Breast epithelium (tissue), 4 donors: ENCODE measurements around the gene OR5D16. TPM values are rescaled to one million over a fixed set of nuclear protein-coding genes. Genes with fewer than 3 reads are reported as not detected.
"Not testable (repeated sequence)": the region's sequence is repeated elsewhere in the genome, so short reads cannot be mapped to it uniquely, and the experiment has no call there.

Source experiments
- DNase-seq, 2 donors: peaks; one replicate each; pipeline ENCODE4 v3.0.0-alpha.2; 2019; ENCODE audit warnings: low spot score in 2 of 2
- H3K27ac ChIP-seq, 2 donors: fragments of 200-600 bp; sonication (generic) in 1 of 2; one replicate each; pipeline ENCODE4 v1.5.1; 2016 to 2019; ENCODE audit warnings: mild to moderate bottlenecking in 1 of 2
- H3K27me3 ChIP-seq, 2 donors: fragments of 200-600 bp; sonication (generic) in 1 of 2; one replicate each; pipeline versions ENCODE4 v1.5.1 to v1.6.0; 2017 to 2019; ENCODE audit warnings: control low read depth in 1 of 2, mild to moderate bottlenecking in 1 of 2
- H3K36me3 ChIP-seq: fragments of 200-600 bp; one replicate; pipeline ENCODE4 v1.5.1; 2019
- H3K4me1 ChIP-seq, 2 donors: fragments of 200-600 bp; sonication (generic); one replicate each; pipeline ENCODE4 v1.5.1; 2016 to 2019; ENCODE audit warnings: control low read depth in 1 of 2
- H3K4me3 ChIP-seq, 3 donors: fragments of 200-600 bp; sonication (generic); 1 replicate in 2 of 3; 2 replicates in 1 of 3; pipeline ENCODE4 v1.5.1; 2016 to 2019; ENCODE audit warnings: mild to moderate bottlenecking in 3 of 3, moderate library complexity in 2 of 3
- H3K9me3 ChIP-seq, 2 donors: fragments of 200-600 bp; sonication (generic) in 1 of 2; one replicate each; pipeline ENCODE4 v1.5.1; 2016 to 2019; ENCODE audit warnings: control low read depth in 1 of 2
- CTCF ChIP-seq, 3 donors: fragments of 450-650 bp; IDR thresholded peaks; one replicate each; pipeline ENCODE4 v1.5.1; 2016 to 2017; ENCODE audit warnings: antibody characterized with exemption in 3 of 3, mild to moderate bottlenecking in 3 of 3, moderate library complexity in 3 of 3
- POLR2A ChIP-seq: fragments of 450-650 bp; IDR thresholded peaks from one replicate; pipeline ENCODE4 v1.6.1; 2016; ENCODE audit warnings: antibody characterized with exemption, mild to moderate bottlenecking, moderate library complexity
- POLR2AphosphoS5 ChIP-seq, 3 donors: sonication (generic); formaldehyde crosslinking; IDR thresholded peaks; one replicate each; pipeline ENCODE4 v1.6.1; 2017; ENCODE audit warnings: antibody characterized with exemption in 3 of 3
- intact Hi-C: fragments of 100-400 bp; cut with DNase I; formaldehyde crosslinking; loops from one replicate; pipeline ENCODE4 v1.15.1; 2023; ENCODE audit warnings: low total_unique reads
- total RNA-seq, 3 donors: library from RNA; depleted of rRNA; stranded (reverse); fragments of >200 nt; gene quantifications; one replicate each; pipeline ENCODE4 v1.1.0, GENCODE V29; 2016

OR5D16 gene
- total RNA-seq, 3 donors from 2014 or later = not detected

- H3K4me1 ChIP-seq = no peaks in the 10 kb centered on the region
Observed at GRCh38 chr11:55852141-55852540, 13.6 kb downstream of the OR5D16 start.

GRCh38 chr11:55854704-55855103 lies 16.2 kb downstream of the OR5D16 start:
- H3K27ac ChIP-seq = no peak overlapping the region
- intact Hi-C loops = no loop called here
- H3K4me1 ChIP-seq = no peaks in the 10 kb centered on the region
- TF ChIP-seq POLR2A = no peak
- TF ChIP-seq POLR2AphosphoS5 (IDR thresholded peaks at IDR 0.05) = no peak
- TF ChIP-seq CTCF (IDR thresholded peaks at IDR 0.05) = no peak
- H3K27me3 ChIP-seq = no peaks in the 10 kb centered on the region
- H3K4me3 ChIP-seq = no peak overlapping the region
- H3K9me3 ChIP-seq = no peaks in the 10 kb centered on the region
- DNase-seq = no peak
- H3K36me3 ChIP-seq = no peaks in the 10 kb centered on the region

More at GRCh38 chr11:55852141-55852540, 13.6 kb downstream of the OR5D16 start:
- Histone ChIP-seq H3K36me3 (no peaks in the 10 kb centered on the region), H3K27ac (no peak overlapping the region), H3K9me3 (no peaks in the 10 kb centered on the region), H3K4me3 (no peak overlapping the region), H3K27me3 (no peaks in the 10 kb centered on the region)
- intact Hi-C loops = no loop called here
- TF ChIP-seq CTCF (IDR thresholded peaks at IDR 0.05) = no peak
- no peak for TF ChIP-seq POLR2AphosphoS5 (IDR thresholded peaks at IDR 0.05)
- no peak for TF ChIP-seq POLR2A
- DNase-seq = no peak

- H3K27me3 ChIP-seq, DNase-seq, H3K4me1 ChIP-seq, H3K36me3 ChIP-seq, H3K4me3 ChIP-seq, intact Hi-C loops, H3K9me3 ChIP-seq, H3K27ac ChIP-seq: not testable (repeated sequence)
Observed at GRCh38 chr11:55867354-55867753, 28.8 kb downstream of the OR5D16 start.

- intact Hi-C loops, H3K4me1 ChIP-seq, H3K27ac ChIP-seq, H3K36me3 ChIP-seq, DNase-seq, H3K27me3 ChIP-seq: not testable (repeated sequence)
- Histone ChIP-seq H3K9me3 (peaks cover 8 to 12% of the 10 kb centered on the region in 2 donors), H3K4me3 (peak overlapping the region in 1 of 3 donors; percentile 38)
Observed at GRCh38 chr11:55872731-55873130, 34.2 kb downstream of the OR5D16 start.

GRCh38 chr11:55873146-55873545 lies 34.6 kb downstream of the OR5D16 start:
- peaks cover 8 to 12% of the 10 kb centered on the region in 2 donors for H3K9me3 ChIP-seq
- peak overlapping the region in 1 of 3 donors; percentile 38 for H3K4me3 ChIP-seq
- H3K27ac ChIP-seq, DNase-seq, intact Hi-C loops, H3K27me3 ChIP-seq, H3K36me3 ChIP-seq, H3K4me1 ChIP-seq: not testable (repeated sequence)

- H3K9me3 ChIP-seq, H3K27me3 ChIP-seq, H3K27ac ChIP-seq, intact Hi-C loops, DNase-seq, H3K4me1 ChIP-seq, H3K36me3 ChIP-seq, H3K4me3 ChIP-seq: not testable (repeated sequence)
Observed at GRCh38 chr11:55882997-55883396, 44.4 kb downstream of the OR5D16 start, which contains the start of gene TRIM51. TSS of gene TRIM51 (plus strand) at chr11:55883297. CDS start at chr11:55885429, 2,132 bp downstream.

- H3K27me3 ChIP-seq, intact Hi-C loops, H3K9me3 ChIP-seq, H3K4me1 ChIP-seq, H3K27ac ChIP-seq, DNase-seq, H3K4me3 ChIP-seq, H3K36me3 ChIP-seq: not testable (repeated sequence)
Observed at GRCh38 chr11:55884995-55885394, 46.4 kb downstream of the OR5D16 start.

- H3K27me3 ChIP-seq, H3K9me3 ChIP-seq, H3K36me3 ChIP-seq, DNase-seq, intact Hi-C loops, H3K4me1 ChIP-seq, H3K4me3 ChIP-seq, H3K27ac ChIP-seq: not testable (repeated sequence)
Observed at GRCh38 chr11:55885481-55885880, 46.9 kb downstream of the OR5D16 start.

Other genes starting within 250 kb of the OR5D16 start
- not detected for gene OR4C11, start 231.1 kb upstream of the OR5D16 start, total RNA-seq
- gene OR4P4, start 203.6 kb upstream of the OR5D16 start, total RNA-seq = not detected
- gene OR4S2, start 190.4 kb upstream of the OR5D16 start, total RNA-seq = not detected
- gene OR4C6, start 176.6 kb upstream of the OR5D16 start, total RNA-seq = not detected
- gene OR5D13, start 65.3 kb upstream of the OR5D16 start, total RNA-seq = not detected
- gene OR5D14, start 43.2 kb upstream of the OR5D16 start, total RNA-seq = not detected
- gene OR5L1, start 27.4 kb upstream of the OR5D16 start, total RNA-seq = not detected
- gene OR5D18, start 19.1 kb upstream of the OR5D16 start, total RNA-seq = not detected
- gene OR5L2, start 11.5 kb upstream of the OR5D16 start, total RNA-seq = not detected
- gene TRIM51, start 44.5 kb downstream of the OR5D16 start, total RNA-seq = not detected
- gene OR5W2, start 75.8 kb downstream of the OR5D16 start, total RNA-seq = not detected
- not detected for gene OR5I1, start 97.6 kb downstream of the OR5D16 start, total RNA-seq
- not detected for gene OR10AG1, start 131.2 kb downstream of the OR5D16 start, total RNA-seq
- not detected for gene OR5F1, start 155.9 kb downstream of the OR5D16 start, total RNA-seq
- not detected for gene OR5AS1, start 188.9 kb downstream of the OR5D16 start, total RNA-seq